ENCODE data around the gene DAPK2.
"Not testable (repeated sequence)": the region's sequence is repeated elsewhere in the genome, so short reads cannot be mapped to it uniquely, and the experiment has no call there.

The DAPK2 gene

GRCh38 chr15:63918317-63918672, 128.0 kb downstream of the DAPK2 start:
- DNase-seq (ENCODE audit: low read depth in 3 of 3, low spot score in 1 of 3), result no peak

GRCh38 chr15:63917588-63918316, 128.5 kb downstream of the DAPK2 start:
- no peak for DNase-seq (ENCODE audit: low read depth in 3 of 3, low spot score in 1 of 3)

GRCh38 chr15:63915873-63916771, 130.2 kb downstream of the DAPK2 start:
- no peak for DNase-seq (ENCODE audit: low read depth in 3 of 3, low spot score in 1 of 3)

GRCh38 chr15:63915209-63915872, 130.9 kb downstream of the DAPK2 start:
- no peak for DNase-seq (ENCODE audit: low read depth in 3 of 3, low spot score in 1 of 3)

GRCh38 chr15:63913786-63914315, 132.4 kb downstream of the DAPK2 start:
- no peak for DNase-seq (ENCODE audit: low read depth in 3 of 3, low spot score in 1 of 3)

GRCh38 chr15:63913336-63913735, 132.9 kb downstream of the DAPK2 start:
- no peak for DNase-seq (ENCODE audit: low read depth in 3 of 3, low spot score in 1 of 3)

GRCh38 chr15:63912061-63912615, 134.1 kb downstream of the DAPK2 start:
- no peak for DNase-seq (ENCODE audit: low read depth in 3 of 3, low spot score in 1 of 3)

GRCh38 chr15:63911160-63911559, 135.1 kb downstream of the DAPK2 start:
- DNase-seq (ENCODE audit: low read depth in 3 of 3, low spot score in 1 of 3), result no peak

GRCh38 chr15:63909819-63910437, 136.4 kb downstream of the DAPK2 start:
- no peak for DNase-seq (ENCODE audit: low read depth in 3 of 3, low spot score in 1 of 3)

GRCh38 chr15:63908991-63909390, 137.3 kb downstream of the DAPK2 start:
- DNase-seq (ENCODE audit: low read depth in 3 of 3, low spot score in 1 of 3), result no peak

- DNase-seq (ENCODE audit: low read depth in 3 of 3, low spot score in 1 of 3), result no peak
Measured at GRCh38 chr15:63908281-63908680, 138.0 kb downstream of the DAPK2 start.

GRCh38 chr15:63907521-63907920, 138.8 kb downstream of the DAPK2 start:
- no peak for DNase-seq (ENCODE audit: low read depth in 3 of 3, low spot score in 1 of 3)

- no peak for DNase-seq (ENCODE audit: low read depth in 3 of 3, low spot score in 1 of 3)
Measured at GRCh38 chr15:63906266-63906584, 140.1 kb downstream of the DAPK2 start.

GRCh38 chr15:63905558-63906265, 140.6 kb downstream of the DAPK2 start:
- no peak for DNase-seq (ENCODE audit: low read depth in 3 of 3, low spot score in 1 of 3)

GRCh38 chr15:63905131-63905530, 141.2 kb downstream of the DAPK2 start:
- no peak for DNase-seq (ENCODE audit: low read depth in 3 of 3, low spot score in 1 of 3)

GRCh38 chr15:63904042-63904441, 142.2 kb downstream of the DAPK2 start:
- DNase-seq (ENCODE audit: low read depth in 3 of 3, low spot score in 1 of 3), result no peak

GRCh38 chr15:63902671-63903035, 143.6 kb downstream of the DAPK2 start:
- no peak for DNase-seq (ENCODE audit: low read depth in 3 of 3, low spot score in 1 of 3)

- DNase-seq (ENCODE audit: low read depth in 3 of 3, low spot score in 1 of 3), result no peak
Measured at GRCh38 chr15:63901912-63902670, 144.2 kb downstream of the DAPK2 start.

GRCh38 chr15:63900306-63900705, 146.0 kb downstream of the DAPK2 start:
- no peak for DNase-seq (ENCODE audit: low read depth in 3 of 3, low spot score in 1 of 3)

- DNase-seq (ENCODE audit: low read depth in 3 of 3, low spot score in 1 of 3), result not testable (repeated sequence)
Measured at GRCh38 chr15:63899606-63900005, 146.7 kb downstream of the DAPK2 start.

All from stimulated activated CD4-positive, alpha-beta T cell treated with anti-CD3 and anti-CD28 coated beads, TNF-alpha, amount 100 ng/mL, for 1 hour (primary cell).